MM.1S (cell line): ENCODE measurements around the gene IER5.

Experiments used
- CTCF ChIP-seq: fragments of 300-600 bp; sonication (generic); IDR thresholded peaks from 2 replicates; pipeline ENCODE4 v1.5.1; 2016; ENCODE audit warnings: antibody characterized with exemption, low read length, mixed read lengths
- EZH2 ChIP-seq: fragments of 300-600 bp; sonication (generic); optimal IDR thresholded peaks from 2 replicates; pipeline ENCODE3; 2017; ENCODE audit warnings: low read depth, mild to moderate bottlenecking, antibody characterized with exemption, low read length, mixed read lengths

- TF ChIP-seq CTCF (no peak), EZH2 (no peak)
These were observed 19.9 kb downstream of the IER5 start for GRCh38 chr1:181108304-181108867.
